ENCODE measurements around the gene THOC2.

- TF ChIP-seq CTCF (IDR thresholded peaks at IDR 0.05), result no peak
- no peak for TF ChIP-seq POLR2A (IDR thresholded peaks at IDR 0.05)
- no peak for TF ChIP-seq POLR2AphosphoS5 (IDR thresholded peaks at IDR 0.05)
These were observed 28.1 kb downstream of the THOC2 start for GRCh38 chrX:123704781-123705180.

Measured in upper lobe of left lung (tissue), 4 donors.